Measurements from ENCODE around the gene TROAP.

Gene TROAP

DNA sequence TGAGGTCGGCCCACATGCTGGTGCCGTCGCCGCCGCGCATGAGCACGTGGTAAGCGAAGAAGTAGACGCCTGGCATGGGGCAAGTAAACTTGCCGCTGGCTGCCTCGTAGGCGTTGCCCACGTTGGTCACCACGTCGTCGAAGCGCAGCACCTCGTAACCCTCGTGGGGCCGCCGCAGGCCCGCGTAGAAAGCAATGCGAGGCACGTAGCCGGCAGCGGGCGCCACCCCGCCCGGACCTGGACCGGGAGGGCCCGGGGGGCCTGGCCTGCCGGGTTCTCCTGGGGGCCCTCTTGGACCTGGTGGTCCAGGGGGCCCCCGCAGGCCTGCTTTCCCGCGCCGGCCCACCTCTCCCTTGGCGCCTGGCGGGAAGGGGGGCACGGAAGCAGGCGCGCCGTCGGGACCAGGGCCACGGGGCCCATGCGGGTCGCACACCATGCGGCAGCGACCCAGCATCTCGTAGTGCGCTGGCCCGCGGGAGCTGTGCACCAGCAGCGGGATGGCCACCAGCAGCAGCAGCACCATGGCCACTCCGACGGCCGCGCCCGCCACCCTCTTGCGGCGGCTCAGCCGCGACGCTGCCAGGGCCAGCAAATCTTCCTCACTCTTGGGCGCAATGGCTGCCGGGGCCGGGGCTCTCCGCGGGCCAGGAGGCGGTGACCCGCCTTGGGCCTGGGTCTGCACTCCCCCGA, 13.0 kb downstream of the TROAP start:
- Histone ChIP-seq H3K9ac (no peak overlapping the region; a peak in 1 of 22 replicates), H3K9me3 (replicated peaks in 1 of 11) (no peaks in the 10 kb centered on the region), H3K4me2 (peak overlapping the region in 9 of 11 experiments; percentile 76 to 97 (median 83); a peak in 10 of 22 replicates), H3K27ac (no peak overlapping the region), H4K20me1 (peaks cover 0 to 79% (median 40%) of the 10 kb centered on the region in 11 experiments; a peak in 17 of 22 replicates), H3K36me3 (peaks cover 0 to 11% (median 5%) of the 10 kb centered on the region in 11 experiments; a peak in 13 of 22 replicates), H3K4me3 (peak overlapping the region in 8 of 10 experiments; percentile 9 to 66 (median 48); a peak in 9 of 20 replicates), H3K4me1 (peaks cover 4 to 20% (median 11%) of the 10 kb centered on the region in 10 experiments; a peak in 14 of 20 replicates), H3K27me3 (peaks cover 100% of the 10 kb centered on the region in 11 experiments)
- no peak for TF ChIP-seq Cebpa-rat (IDR thresholded peaks at IDR 0.05)

DNA sequence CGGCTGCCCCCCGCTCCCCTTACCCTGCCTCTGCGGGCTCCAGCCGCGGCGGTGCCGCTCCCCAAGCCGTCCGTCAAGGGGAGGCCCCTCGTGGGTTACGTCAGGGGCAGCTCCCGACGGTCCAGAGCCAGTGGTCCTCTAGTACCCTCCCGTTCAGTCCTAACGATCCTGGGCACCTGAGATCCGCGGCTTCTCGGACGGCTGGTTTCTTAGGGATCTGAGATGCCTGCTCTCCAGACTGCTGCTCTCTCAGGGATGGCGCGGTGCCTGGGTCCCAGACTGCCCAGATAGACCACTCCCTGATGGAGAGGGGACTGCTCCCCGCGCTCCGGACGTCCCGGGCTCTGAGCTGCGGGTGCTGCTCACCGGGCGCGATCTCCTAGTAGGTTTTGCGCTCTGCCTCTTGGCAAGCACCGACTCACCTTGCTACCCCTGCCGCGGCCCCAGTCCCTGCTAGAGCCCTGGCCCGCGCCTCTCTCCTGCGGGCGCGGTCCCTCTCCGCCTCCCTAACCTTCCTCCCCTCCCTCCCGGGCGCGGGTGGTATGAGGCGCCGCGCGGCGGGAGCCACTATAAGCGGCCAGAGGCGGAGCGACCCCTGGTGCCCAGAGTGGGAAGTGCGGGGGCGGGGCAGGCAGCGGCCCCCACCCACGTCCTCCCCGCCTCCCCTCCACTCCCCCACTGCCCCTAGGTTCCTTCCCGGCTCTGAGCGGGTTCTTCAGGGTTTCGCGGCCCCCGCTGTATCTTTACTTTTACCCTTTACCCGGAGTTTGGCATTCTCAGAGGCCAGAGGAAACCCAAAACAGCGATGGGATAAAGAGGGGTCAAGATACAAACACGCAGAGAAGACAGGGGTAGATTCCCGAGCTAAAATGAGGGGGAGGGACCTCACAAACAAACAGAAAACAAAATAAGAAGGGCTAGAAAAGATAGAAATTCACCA, 13.9 kb downstream of the TROAP start, which contains the start of gene C1QL4:
Gene C1QL4 (minus strand): TSS at position 544 of the 940 bp plus-strand sequence. CDS start 711 bp downstream, outside the sequence.
- TF ChIP-seq Cebpa-rat (IDR thresholded peaks at IDR 0.05), result no peak
- H3K4me3 ChIP-seq, result peak within 1 kb of the TSS; percentile 9 to 66 (median 45); a peak in 15 of 20 replicates
- peaks cover 100% of the 10 kb centered on the region in 11 experiments for H3K27me3 ChIP-seq
- H3K27ac ChIP-seq, result no peak within 1 kb of the TSS
- peaks cover 0 to 3% (median 0%) of the 10 kb centered on the region in 11 experiments; a peak in 1 of 22 replicates for H3K36me3 ChIP-seq
- peaks cover 0 to 79% (median 40%) of the 10 kb centered on the region in 11 experiments; a peak in 17 of 22 replicates for H4K20me1 ChIP-seq
- no peaks in the 10 kb centered on the region for H3K9me3 ChIP-seq (replicated peaks in 1 of 11)
- H3K9ac ChIP-seq, result peak within 1 kb of the TSS in 2 of 11 experiments; percentile 13 to 46; a peak in 2 of 22 replicates
- peaks cover 4 to 21% (median 12%) of the 10 kb centered on the region in 10 experiments; a peak in 14 of 20 replicates for H3K4me1 ChIP-seq
- H3K4me2 ChIP-seq, result peak within 1 kb of the TSS; percentile 72 to 97 (median 82)

DNA sequence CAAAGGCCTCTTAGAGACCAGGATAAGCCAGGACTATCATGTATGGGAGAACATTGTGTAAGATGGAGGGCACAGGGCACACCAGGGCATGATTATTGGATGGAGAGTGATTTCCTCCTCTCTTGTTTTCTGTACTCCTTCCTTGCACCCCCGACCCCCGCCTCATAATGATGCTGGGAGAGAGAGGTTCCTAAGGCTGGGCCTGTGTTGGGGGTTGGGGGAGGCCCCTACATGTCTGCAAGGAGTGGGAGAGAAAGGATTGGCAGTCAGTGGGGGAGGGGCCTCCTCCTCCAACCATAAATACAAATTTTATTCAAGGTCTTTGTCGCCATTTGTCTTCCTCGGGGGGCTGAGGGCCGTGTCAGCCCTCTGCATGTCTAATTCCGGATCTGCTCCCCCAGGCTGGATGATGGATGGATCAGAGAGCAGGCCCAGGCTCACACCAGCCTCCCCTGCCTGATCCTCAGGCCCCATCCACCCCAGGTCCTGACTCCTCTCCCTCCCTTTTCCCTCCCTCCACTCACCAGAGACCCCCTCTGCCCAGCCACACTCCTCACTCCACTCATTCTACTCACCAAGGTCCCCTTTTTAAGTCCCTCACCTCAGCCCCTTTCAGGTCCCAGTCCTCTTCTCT, 15.9 kb downstream of the TROAP start:
- no peak overlapping the region for H3K4me3 ChIP-seq
- no peaks in the 10 kb centered on the region for H3K9me3 ChIP-seq (replicated peaks in 1 of 11)
- H3K9ac ChIP-seq, result no peak overlapping the region
- no peak for TF ChIP-seq Cebpa-rat (IDR thresholded peaks at IDR 0.05)
- no peak overlapping the region for H3K27ac ChIP-seq
- H3K27me3 ChIP-seq, result peaks cover 100% of the 10 kb centered on the region in 11 experiments
- no peaks in the 10 kb centered on the region for H3K36me3 ChIP-seq
- H3K4me1 ChIP-seq, result peaks cover 24 to 37% (median 30%) of the 10 kb centered on the region in 10 experiments
- no peak overlapping the region for H3K4me2 ChIP-seq
- peaks cover 0 to 85% (median 52%) of the 10 kb centered on the region in 11 experiments; a peak in 19 of 22 replicates for H4K20me1 ChIP-seq

DNA sequence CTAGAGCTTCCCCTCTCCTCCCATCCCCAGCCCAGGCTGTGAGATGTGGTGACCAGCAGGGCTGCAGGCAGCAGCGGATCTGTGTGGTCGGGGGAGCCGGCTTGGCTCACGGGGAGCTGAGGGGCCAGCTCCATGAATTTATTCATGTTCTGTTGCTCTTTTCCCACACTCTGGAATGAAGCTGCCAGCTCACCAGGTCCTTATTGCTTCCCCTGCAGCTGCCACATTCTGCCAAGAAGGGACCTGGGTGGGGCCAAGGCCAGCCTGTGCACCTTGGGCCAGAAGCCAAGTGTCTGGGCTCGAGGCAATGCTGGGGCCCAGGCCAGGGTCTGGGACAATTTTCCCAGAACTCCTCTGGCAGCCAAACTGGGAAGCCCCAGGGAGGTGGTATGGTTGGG, 16.4 kb downstream of the TROAP start:
- Histone ChIP-seq H3K4me2 (no peak overlapping the region), H3K27ac (no peak overlapping the region), H3K36me3 (no peaks in the 10 kb centered on the region), H3K9me3 (replicated peaks in 1 of 11) (no peaks in the 10 kb centered on the region), H3K27me3 (peaks cover 100% of the 10 kb centered on the region in 11 experiments), H3K9ac (no peak overlapping the region), H3K4me1 (peaks cover 25 to 39% (median 35%) of the 10 kb centered on the region in 10 experiments), H3K4me3 (no peak overlapping the region), H4K20me1 (peaks cover 0 to 85% (median 57%) of the 10 kb centered on the region in 11 experiments; a peak in 19 of 22 replicates)
- TF ChIP-seq Cebpa-rat (IDR thresholded peaks at IDR 0.05), result no peak

GRCh38 chr12:49340095-49340870, 17.2 kb downstream of the TROAP start:
- no peak overlapping the region for H3K9ac ChIP-seq
- H3K4me2 ChIP-seq, result no peak overlapping the region
- H3K9me3 ChIP-seq (replicated peaks in 1 of 11), result no peaks in the 10 kb centered on the region
- peaks cover 100% of the 10 kb centered on the region in 11 experiments for H3K27me3 ChIP-seq
- H4K20me1 ChIP-seq, result peaks cover 0 to 87% (median 55%) of the 10 kb centered on the region in 11 experiments; a peak in 19 of 22 replicates
- H3K27ac ChIP-seq, result no peak overlapping the region
- TF ChIP-seq Cebpa-rat (IDR thresholded peaks at IDR 0.05), result no peak
- H3K4me3 ChIP-seq, result no peak overlapping the region
- no peaks in the 10 kb centered on the region for H3K36me3 ChIP-seq
- peaks cover 25 to 45% (median 40%) of the 10 kb centered on the region in 10 experiments for H3K4me1 ChIP-seq

GRCh38 chr12:49340971-49341776, 18.1 kb downstream of the TROAP start:
- no peaks in the 10 kb centered on the region for H3K9me3 ChIP-seq (replicated peaks in 1 of 11)
- H3K4me2 ChIP-seq, result no peak overlapping the region
- no peak overlapping the region for H3K27ac ChIP-seq
- H3K9ac ChIP-seq, result no peak overlapping the region
- H3K4me3 ChIP-seq, result no peak overlapping the region
- H4K20me1 ChIP-seq, result peaks cover 0 to 90% (median 54%) of the 10 kb centered on the region in 11 experiments; a peak in 19 of 22 replicates
- no peak for TF ChIP-seq Cebpa-rat (IDR thresholded peaks at IDR 0.05)
- H3K36me3 ChIP-seq, result no peaks in the 10 kb centered on the region
- H3K27me3 ChIP-seq, result peaks cover 99 to 100% (median 100%) of the 10 kb centered on the region in 11 experiments
- peaks cover 32 to 53% (median 48%) of the 10 kb centered on the region in 10 experiments for H3K4me1 ChIP-seq

GRCh38 chr12:49341777-49342065, 18.7 kb downstream of the TROAP start:
- no peaks in the 10 kb centered on the region for H3K36me3 ChIP-seq
- peaks cover 0 to 90% (median 53%) of the 10 kb centered on the region in 11 experiments; a peak in 19 of 22 replicates for H4K20me1 ChIP-seq
- peak overlapping the region in 8 of 10 experiments; percentile 24 to 66 (median 52); a peak in 10 of 20 replicates for H3K4me3 ChIP-seq
- TF ChIP-seq Cebpa-rat (IDR thresholded peaks at IDR 0.05), result no peak
- no peak overlapping the region for H3K27ac ChIP-seq
- H3K4me2 ChIP-seq, result peak overlapping the region in 9 of 11 experiments; percentile 54 to 93 (median 83); a peak in 14 of 22 replicates
- no peaks in the 10 kb centered on the region for H3K9me3 ChIP-seq (replicated peaks in 1 of 11)
- no peak overlapping the region for H3K9ac ChIP-seq
- peaks cover 32 to 55% (median 49%) of the 10 kb centered on the region in 10 experiments for H3K4me1 ChIP-seq
- peaks cover 99 to 100% (median 100%) of the 10 kb centered on the region in 11 experiments for H3K27me3 ChIP-seq
